ENCODE data around the gene SLC12A1.
A peak's percentile ranks its signal among the peaks of the same experiment; 100 is the strongest.

The SLC12A1 gene

DNA sequence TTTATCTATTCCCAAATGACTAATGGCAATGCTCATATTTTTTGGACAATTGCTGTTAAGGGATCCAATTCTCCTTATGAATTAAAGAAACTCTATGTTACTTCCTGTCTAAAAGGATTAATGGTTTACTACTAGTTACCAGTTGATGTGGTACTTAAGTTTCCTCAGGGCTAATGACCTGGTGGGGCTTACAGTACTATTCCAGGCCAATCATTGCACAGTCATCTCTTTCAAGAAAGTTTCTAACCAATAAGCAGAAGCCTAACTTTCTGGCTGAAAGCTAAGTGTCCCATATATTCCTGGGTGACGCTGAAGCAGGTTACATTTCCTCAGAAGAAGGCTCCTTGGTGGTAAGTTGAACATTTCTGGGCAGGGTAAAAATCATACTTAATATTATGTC, at the start of gene SLC12A1:
SLC12A1 (plus strand) TSS at position 322 of the 400 bp plus-strand sequence. CDS start 1,418 bp downstream, outside the sequence.
- Mint-ChIP-seq H3K36me3 (no peaks in the 10 kb centered on the region), H3K27ac (no peak within 1 kb of the TSS), H3K9me3 (no peaks in the 10 kb centered on the region), H3K27me3 (peaks cover 5% of the 10 kb centered on the region), H3K4me3 (no peak within 1 kb of the TSS), H3K4me1 (no peaks in the 10 kb centered on the region)

DNA sequence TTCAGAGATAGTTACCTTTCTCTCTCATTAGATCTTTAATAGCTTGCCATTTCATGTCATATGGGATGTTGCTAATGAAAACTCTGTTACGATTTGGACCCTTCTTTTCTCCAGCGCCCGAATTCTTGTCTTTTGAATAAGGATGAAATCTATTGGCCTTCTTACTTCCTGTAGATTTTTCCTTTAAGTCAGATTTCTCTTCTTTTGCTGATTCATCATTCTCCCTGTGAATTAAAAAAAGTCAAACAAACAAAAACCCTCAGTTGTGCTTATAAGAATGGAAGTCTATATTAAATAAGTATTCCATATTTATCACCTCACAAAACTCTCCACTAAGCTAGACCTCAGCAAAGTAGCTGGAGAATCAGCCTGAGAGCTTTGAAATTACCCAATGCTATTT, 37.5 kb upstream of the SLC12A1 start:
- H3K4me1 Mint-ChIP-seq: peaks cover 3% of the 10 kb centered on the region
- H3K36me3 Mint-ChIP-seq: peaks cover 8% of the 10 kb centered on the region
- H3K4me3 Mint-ChIP-seq: no peak overlapping the region
- H3K27me3 Mint-ChIP-seq: no peaks in the 10 kb centered on the region
- H3K27ac Mint-ChIP-seq: no peak overlapping the region
- peaks cover 13% of the 10 kb centered on the region for H3K9me3 Mint-ChIP-seq

DNA sequence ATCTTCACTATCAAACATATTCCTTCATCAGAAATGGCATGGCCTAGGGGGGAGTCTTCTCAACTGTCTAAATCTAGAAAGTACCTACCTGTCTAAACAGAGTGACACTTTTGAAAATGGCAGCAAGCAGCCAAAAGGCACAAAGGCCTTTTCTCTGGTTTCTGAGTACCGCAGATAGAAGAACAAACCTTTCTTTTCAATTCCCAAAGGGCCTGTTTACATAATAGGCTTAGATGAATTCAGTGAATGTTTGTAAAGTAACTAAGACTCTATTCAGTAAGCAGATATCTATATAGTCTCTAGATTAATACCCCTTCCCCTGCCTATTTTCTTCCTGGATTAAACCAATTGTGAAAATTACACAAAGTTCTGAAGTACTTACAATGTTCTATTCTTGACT, 35.1 kb upstream of the SLC12A1 start:
- H3K9me3 Mint-ChIP-seq: peaks cover 20% of the 10 kb centered on the region
- H3K27ac Mint-ChIP-seq: no peak overlapping the region
- H3K27me3 Mint-ChIP-seq: peaks cover 2% of the 10 kb centered on the region
- H3K36me3 Mint-ChIP-seq: peaks cover 13% of the 10 kb centered on the region
- H3K4me3 Mint-ChIP-seq: no peak overlapping the region
- H3K4me1 Mint-ChIP-seq: peaks cover 4% of the 10 kb centered on the region

DNA sequence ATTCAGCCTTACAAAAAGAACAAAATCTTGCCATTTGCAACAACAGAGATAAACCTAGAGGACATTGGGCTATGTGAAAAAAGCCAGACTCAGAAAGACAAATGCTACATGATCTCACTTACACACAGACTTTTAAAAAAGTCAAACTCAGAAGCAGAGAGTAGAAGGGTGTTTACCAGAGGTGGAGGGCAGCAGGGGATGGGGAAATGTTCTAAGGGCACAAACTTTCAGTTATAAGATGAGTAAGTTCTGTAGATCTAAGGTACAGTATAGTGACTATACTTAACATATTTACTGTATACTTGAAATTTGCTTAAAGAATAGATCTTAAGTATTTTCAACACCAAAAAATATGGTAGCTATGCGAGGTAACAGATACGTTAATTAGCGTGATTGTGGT, 31.0 kb upstream of the SLC12A1 start:
- H3K4me3 Mint-ChIP-seq: no peak overlapping the region
- peaks cover 18% of the 10 kb centered on the region for H3K4me1 Mint-ChIP-seq

DNA sequence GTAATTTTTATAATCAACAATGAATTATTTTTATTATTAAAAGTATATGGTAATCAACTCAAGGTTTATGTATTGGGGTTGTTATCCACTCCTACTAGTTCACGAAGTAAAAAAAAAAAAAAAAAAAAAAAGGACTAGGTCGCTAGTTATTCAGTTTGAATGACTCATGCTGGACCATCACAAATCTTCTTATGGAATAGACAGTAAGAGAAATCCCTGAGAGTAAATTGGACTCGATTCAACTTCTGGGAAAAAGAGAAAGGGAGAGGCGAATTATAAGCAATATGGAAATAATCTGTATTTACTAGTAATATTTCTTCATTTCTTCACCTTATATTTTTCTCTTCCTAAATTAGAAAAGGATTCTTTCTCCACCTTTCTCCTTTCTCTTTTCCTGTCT, 30.0 kb upstream of the SLC12A1 start:
- Mint-ChIP-seq H3K4me1 (peaks cover 18% of the 10 kb centered on the region), H3K27me3 (peaks cover 11% of the 10 kb centered on the region), H3K9me3 (peaks cover 16% of the 10 kb centered on the region), H3K36me3 (peaks cover 8% of the 10 kb centered on the region), H3K27ac (no peak overlapping the region), H3K4me3 (no peak overlapping the region)

More for the DNA sequence above, 31.0 kb upstream of the SLC12A1 start:
- Mint-ChIP-seq H3K27me3 (peaks cover 11% of the 10 kb centered on the region), H3K36me3 (peaks cover 8% of the 10 kb centered on the region), H3K9me3 (peaks cover 16% of the 10 kb centered on the region), H3K27ac (no peak overlapping the region)

DNA sequence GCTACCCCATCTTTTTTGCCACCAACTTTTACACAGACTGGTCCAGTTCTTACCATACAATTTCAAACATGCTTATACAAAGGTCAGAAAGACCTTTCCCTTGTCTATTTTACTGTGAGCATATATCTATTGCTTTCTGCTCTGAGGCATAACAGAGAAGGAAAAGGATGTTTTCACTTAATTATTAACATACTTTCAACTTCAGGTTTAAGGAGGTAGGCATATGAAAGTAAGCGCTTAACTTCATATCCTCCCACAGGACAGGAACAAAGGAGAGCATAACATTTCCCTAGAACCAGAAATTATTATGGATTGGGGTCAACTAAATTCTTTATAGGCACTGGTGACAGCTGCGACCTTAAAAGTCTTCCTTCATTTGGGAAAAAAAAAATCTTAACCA, 29.1 kb upstream of the SLC12A1 start:
- H3K27ac Mint-ChIP-seq: no peak overlapping the region

DNA sequence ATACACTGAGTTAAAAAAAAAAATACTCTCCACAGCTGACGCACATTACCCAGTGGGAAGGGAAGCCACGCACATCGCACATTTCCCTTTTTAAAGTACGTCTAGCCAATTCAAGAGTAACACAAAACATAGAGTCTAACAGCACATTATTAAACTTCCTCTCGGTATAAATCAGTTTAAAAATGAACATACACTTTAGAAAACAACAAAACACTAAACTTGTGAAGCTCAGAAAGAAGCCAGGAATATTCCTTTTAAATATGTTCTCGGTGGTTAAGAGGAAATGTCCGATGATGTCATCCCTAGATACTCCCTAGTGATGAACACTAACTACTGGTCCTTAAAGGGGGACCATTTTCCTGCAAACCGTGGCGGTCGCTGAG, 28.7 kb upstream of the SLC12A1 start:
- peaks cover 6% of the 10 kb centered on the region for H3K36me3 Mint-ChIP-seq
- H3K27ac Mint-ChIP-seq: peak overlapping the region; percentile 87
- H3K27me3 Mint-ChIP-seq: peaks cover 13% of the 10 kb centered on the region

More for the DNA sequence above, 29.1 kb upstream of the SLC12A1 start:
- Mint-ChIP-seq H3K27me3 (peaks cover 12% of the 10 kb centered on the region), H3K36me3 (peaks cover 8% of the 10 kb centered on the region), H3K4me3 (peak overlapping the region; percentile 92), H3K4me1 (peaks cover 18% of the 10 kb centered on the region), H3K9me3 (peaks cover 16% of the 10 kb centered on the region)

DNA sequence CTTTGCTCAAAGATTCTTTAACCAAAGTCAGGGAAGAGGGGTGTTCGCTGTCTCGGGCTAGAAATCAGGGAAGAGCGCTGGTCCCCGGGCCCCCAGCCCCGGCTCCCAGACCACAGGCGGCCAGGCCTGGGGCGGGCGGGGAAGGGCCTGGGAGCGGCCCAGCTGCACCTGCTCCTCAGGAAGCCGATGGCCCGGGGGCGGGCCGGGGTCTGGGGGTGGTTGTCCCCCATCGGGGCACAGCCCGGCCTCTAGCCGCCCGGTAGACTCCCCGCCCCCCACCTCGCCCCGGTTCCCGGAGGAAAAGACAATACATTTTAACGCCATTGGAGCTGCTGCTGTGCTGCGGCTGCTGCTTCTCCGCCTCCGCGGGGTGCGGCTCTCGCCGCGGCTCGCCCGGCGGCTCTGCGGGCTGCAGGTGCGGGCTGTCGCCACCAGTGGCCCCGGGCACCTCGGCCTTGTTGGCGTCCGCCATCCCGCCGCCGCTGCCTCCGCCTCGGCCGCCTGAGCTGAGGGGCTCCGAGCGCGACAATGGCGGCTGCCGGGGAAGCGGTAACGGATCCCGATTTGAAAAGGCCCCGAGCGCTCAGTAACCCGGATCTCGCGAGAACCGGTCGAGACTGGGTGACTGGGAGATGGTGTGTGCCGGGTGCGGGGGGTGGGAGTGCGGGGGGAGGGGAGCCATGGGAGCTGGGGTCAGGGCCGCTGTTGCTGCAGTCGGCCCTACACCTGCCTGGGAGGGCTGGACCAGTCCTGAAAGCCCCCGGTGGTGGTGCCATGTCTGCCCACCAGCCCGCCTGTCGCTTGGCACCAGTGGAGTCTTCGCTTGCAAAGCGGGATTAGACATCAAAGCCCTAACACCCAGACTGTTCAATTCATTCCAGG, 28.1 kb upstream of the SLC12A1 start, which contains the start of gene MYEF2:
MYEF2 (minus strand) TSS at position 530 of the 882 bp plus-strand sequence; CDS start at position 472, 58 bp downstream.
- peaks cover 13% of the 10 kb centered on the region for H3K27me3 Mint-ChIP-seq
- H3K4me1 Mint-ChIP-seq: peaks cover 18% of the 10 kb centered on the region
- H3K36me3 Mint-ChIP-seq: peaks cover 5% of the 10 kb centered on the region
- H3K4me3 Mint-ChIP-seq: peak within 1 kb of the TSS; percentile 92
- peak within 1 kb of the TSS; percentile 87 for H3K27ac Mint-ChIP-seq
- peaks cover 14% of the 10 kb centered on the region for H3K9me3 Mint-ChIP-seq

More for the DNA sequence above, 28.7 kb upstream of the SLC12A1 start:
- H3K9me3 Mint-ChIP-seq: peaks cover 16% of the 10 kb centered on the region
- peak overlapping the region; percentile 92 for H3K4me3 Mint-ChIP-seq
- H3K4me1 Mint-ChIP-seq: peaks cover 18% of the 10 kb centered on the region

DNA sequence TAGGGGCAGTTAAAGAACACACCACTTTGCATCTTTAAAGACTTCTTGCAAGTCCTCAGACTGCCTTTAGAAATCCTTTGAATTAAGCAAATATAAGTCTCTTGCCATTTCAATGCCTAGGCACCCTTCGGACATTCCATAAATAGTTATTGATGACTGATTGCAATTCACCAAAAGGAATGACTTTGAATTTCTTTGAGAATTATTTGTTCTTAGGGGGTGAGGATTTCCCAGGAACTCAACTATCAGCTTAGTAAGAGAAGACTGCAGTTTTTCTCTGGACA, 27.5 kb upstream of the SLC12A1 start:
- H3K27me3 Mint-ChIP-seq: peaks cover 13% of the 10 kb centered on the region
- H3K4me1 Mint-ChIP-seq: peaks cover 15% of the 10 kb centered on the region
- peak overlapping the region; percentile 57 for H3K4me3 Mint-ChIP-seq
- H3K9me3 Mint-ChIP-seq: peaks cover 8% of the 10 kb centered on the region
- peaks cover 5% of the 10 kb centered on the region for H3K36me3 Mint-ChIP-seq
- no peak overlapping the region for H3K27ac Mint-ChIP-seq

DNA sequence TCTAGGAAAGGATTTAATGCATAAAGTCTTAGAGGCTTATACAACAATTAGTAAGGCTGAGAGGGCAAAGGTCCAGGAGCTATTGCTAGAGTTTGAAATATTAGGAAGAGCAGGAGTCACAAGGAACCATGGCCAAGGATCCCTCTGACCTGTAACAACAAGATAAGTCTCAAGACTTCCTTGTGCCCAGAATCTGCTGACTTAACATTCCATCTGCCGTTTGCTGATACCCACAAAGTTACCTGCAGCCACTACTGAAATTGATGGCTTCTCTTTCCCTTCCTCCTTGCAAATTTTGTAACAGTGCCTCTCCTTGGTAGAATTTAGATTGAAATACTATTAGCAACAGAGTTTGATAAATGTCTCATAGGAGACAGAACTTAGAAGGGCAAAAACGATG, 23.4 kb upstream of the SLC12A1 start:
- no peaks in the 10 kb centered on the region for H3K4me1 Mint-ChIP-seq
- H3K9me3 Mint-ChIP-seq: peaks cover 5% of the 10 kb centered on the region
- no peak overlapping the region for H3K27ac Mint-ChIP-seq
- H3K4me3 Mint-ChIP-seq: no peak overlapping the region
- peaks cover 15% of the 10 kb centered on the region for H3K27me3 Mint-ChIP-seq
- H3K36me3 Mint-ChIP-seq: no peaks in the 10 kb centered on the region

DNA sequence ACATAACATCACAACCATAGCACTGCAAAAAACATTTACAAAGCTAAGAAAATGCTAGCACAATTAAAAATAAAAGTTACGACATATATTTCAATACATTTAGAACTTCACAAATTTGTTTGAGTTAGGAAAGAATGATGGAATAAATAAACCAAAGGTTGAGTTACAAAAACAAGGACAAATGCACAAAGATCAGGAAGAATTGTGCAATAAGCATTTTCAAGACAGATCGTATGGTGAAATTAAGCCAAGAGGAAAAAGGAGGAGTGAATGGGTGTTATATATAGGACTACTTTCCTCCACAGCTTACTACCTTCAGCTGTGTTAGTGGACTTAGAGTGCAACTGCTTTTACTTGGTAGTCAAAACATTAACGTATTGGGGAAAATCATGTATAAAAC, 20.6 kb upstream of the SLC12A1 start:
- no peaks in the 10 kb centered on the region for H3K4me1 Mint-ChIP-seq
- H3K36me3 Mint-ChIP-seq: no peaks in the 10 kb centered on the region
- no peak overlapping the region for H3K27ac Mint-ChIP-seq
- H3K9me3 Mint-ChIP-seq: peaks cover 5% of the 10 kb centered on the region
- peaks cover 13% of the 10 kb centered on the region for H3K27me3 Mint-ChIP-seq
- no peak overlapping the region for H3K4me3 Mint-ChIP-seq

DNA sequence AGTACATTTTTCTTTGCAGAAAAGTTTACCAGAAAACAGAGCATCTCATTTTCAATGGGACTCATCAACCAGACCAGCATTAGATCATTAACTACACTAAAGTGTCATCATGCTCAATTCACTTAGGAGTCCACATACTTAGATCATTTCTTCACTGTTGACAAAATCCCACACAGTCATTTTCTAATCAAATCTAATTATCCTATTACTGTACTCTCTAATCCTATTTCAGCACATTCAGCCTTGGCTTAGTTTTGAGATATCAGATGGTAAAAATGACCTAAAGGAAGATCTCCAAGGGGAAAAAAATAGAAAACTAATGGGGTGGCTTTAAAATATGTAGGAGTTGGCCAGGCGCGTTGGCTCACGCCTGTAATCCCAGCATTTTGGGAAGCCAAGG, 19.8 kb upstream of the SLC12A1 start:
- H3K9me3 Mint-ChIP-seq: peaks cover 5% of the 10 kb centered on the region
- no peaks in the 10 kb centered on the region for H3K4me1 Mint-ChIP-seq
- no peaks in the 10 kb centered on the region for H3K36me3 Mint-ChIP-seq
- H3K27ac Mint-ChIP-seq: no peak overlapping the region
- H3K27me3 Mint-ChIP-seq: peaks cover 17% of the 10 kb centered on the region
- no peak overlapping the region for H3K4me3 Mint-ChIP-seq

DNA sequence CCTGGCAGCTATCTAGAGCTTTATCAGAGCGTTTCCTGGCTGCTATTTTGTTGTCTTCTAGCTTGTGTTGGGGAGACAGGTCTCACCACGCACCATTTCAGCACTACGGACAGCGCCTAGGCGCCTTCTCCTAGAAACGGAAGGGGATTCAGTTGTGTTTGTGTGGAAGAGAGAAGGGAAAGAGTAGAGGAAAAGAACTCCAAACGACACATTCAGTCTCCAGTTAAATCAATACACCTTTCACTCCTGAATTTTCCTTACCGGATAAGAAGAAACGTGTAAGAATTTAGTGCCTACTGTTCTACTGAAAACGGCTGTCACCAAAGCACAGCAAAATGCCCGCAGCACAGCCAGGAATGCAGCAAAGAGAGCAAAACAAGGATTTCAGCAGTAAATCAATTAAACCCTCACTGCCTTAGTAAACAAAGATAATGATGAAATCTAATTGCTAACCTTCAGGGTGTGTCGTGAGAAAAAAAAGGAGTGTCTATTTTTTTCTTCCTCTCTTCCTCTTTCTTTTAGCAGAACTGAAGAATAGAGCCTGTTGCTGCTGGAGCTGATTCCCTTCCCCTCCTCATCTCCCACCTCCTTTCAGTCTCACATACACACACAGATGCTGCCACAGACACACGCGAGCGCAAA, 15.0 kb upstream of the SLC12A1 start:
- Mint-ChIP-seq H3K27ac (no peak overlapping the region), H3K36me3 (peaks cover 1% of the 10 kb centered on the region), H3K4me1 (no peaks in the 10 kb centered on the region), H3K27me3 (peaks cover 37% of the 10 kb centered on the region), H3K4me3 (no peak overlapping the region), H3K9me3 (peaks cover 16% of the 10 kb centered on the region)

DNA sequence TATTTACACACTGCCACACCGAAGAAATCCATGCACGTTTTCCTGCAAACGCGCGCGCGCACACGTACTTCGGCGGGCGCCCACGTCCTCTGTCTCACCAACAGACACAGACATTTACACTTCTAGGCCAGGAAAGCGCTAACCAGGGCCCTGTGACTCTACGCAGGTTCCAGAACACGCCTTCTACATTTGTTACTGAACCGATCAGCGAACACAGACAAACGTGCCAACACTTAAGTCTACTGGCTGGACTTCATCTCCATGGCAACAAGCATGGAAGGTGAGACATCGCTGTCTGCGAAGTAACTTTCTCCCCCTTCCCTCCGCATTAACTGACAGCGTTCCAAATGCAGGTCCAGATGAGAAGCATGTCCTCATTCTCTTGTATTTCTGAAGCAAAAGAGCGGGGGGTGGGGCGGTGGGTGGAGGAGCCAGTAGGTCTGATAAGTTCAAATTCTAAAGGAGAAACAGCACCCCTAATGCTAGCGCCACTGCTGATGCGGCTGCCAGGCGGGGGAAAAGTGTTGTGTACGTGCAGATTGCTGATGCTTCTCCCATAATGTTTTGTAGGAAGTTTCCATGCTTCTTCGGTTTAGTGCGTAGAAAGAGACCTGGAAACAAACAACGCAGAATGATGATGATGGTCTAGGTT, 14.4 kb upstream of the SLC12A1 start, which contains the start of gene CTXN2:
CTXN2 (plus strand) TSS at position 92 of the 652 bp plus-strand sequence. CDS start 9,636 bp downstream, outside the sequence.
- Mint-ChIP-seq H3K27me3 (peaks cover 38% of the 10 kb centered on the region), H3K4me3 (no peak within 1 kb of the TSS), H3K27ac (no peak within 1 kb of the TSS)

DNA sequence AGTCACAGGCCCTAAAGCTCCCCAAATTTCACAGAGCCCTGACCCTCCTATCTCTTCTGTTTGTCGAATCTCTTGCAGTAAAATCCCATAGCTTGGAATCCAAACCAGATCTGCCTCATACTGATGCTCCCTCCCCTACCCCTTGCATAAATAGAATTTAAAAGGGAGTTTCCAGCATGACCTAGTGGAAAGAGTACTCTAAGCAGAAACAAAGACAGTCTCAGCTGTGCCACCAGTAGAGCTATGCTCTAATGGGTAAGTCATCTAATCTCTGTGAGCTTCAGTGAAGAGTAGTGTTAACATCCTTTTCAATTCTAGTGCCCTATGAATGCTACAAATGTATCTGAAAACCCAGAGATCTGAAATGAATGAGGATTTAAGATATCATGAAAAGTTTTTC, 4.0 kb upstream of the SLC12A1 start:
- H3K4me3 Mint-ChIP-seq: no peak overlapping the region
- H3K27me3 Mint-ChIP-seq: peaks cover 17% of the 10 kb centered on the region
- peaks cover under 1% of the 10 kb centered on the region for H3K9me3 Mint-ChIP-seq
- no peak overlapping the region for H3K27ac Mint-ChIP-seq
- no peaks in the 10 kb centered on the region for H3K4me1 Mint-ChIP-seq
- no peaks in the 10 kb centered on the region for H3K36me3 Mint-ChIP-seq

More for the DNA sequence above, 14.4 kb upstream of the SLC12A1 start, which contains the start of gene CTXN2:
- H3K9me3 Mint-ChIP-seq: peaks cover 16% of the 10 kb centered on the region
- H3K4me1 Mint-ChIP-seq: no peaks in the 10 kb centered on the region
- H3K36me3 Mint-ChIP-seq: peaks cover 1% of the 10 kb centered on the region
